ENCODE measurements around the gene BTBD9. TPM values are rescaled to one million over a fixed set of nuclear protein-coding genes. Genes with fewer than 3 reads are reported as not detected.

The BTBD9 gene
- total RNA-seq, 2 experiments from 2014 or later: 6.2 to 6.4 TPM

- no peaks in the 10 kb centered on the region for H3K27me3 Mint-ChIP-seq
- ATAC-seq (no peak), DNase-seq (no peak)
- POLR2A ChIA-PET: interaction anchor here (1.7 kb wide), 1 partner anchor 31 kb away, joined by 4 read pairs; no protein-coding TSS in a partner anchor
- no peaks in the 10 kb centered on the region for H3K4me1 Mint-ChIP-seq (ENCODE audit: low read depth)
- CTCF ChIA-PET: no interaction called here
- intact Hi-C loops (cut with micrococcal nuclease): no loop called here
- H3K27ac Mint-ChIP-seq: no peak overlapping the region
- H3K9me3 Mint-ChIP-seq: no peaks in the 10 kb centered on the region
- no peak overlapping the region for H3K4me3 Mint-ChIP-seq
- no peaks in the 10 kb centered on the region for H3K36me3 Mint-ChIP-seq (ENCODE audit: low read depth)
- no peak for TF ChIP-seq CTCF (IDR thresholded peaks at IDR 0.05)
These were observed 464.8 kb downstream of the BTBD9 start for GRCh38 chr6:38174806-38175495.

- POLR2A ChIA-PET: no interaction called here
- ATAC-seq: no peak
These were observed 465.4 kb downstream of the BTBD9 start for GRCh38 chr6:38174315-38174714.

GRCh38 chr6:38173909-38174308, 465.8 kb downstream of the BTBD9 start:
- Mint-ChIP-seq H3K9me3 (no peaks in the 10 kb centered on the region), H3K27ac (no peak overlapping the region), H3K4me3 (no peak overlapping the region), H3K4me1 (ENCODE audit: low read depth) (no peaks in the 10 kb centered on the region), H3K36me3 (ENCODE audit: low read depth) (no peaks in the 10 kb centered on the region), H3K27me3 (no peaks in the 10 kb centered on the region)
- ATAC-seq: no peak
- ChIA-PET POLR2A (no interaction called here), CTCF (no interaction called here)
- intact Hi-C loops (cut with micrococcal nuclease): no loop called here
- no peak for TF ChIP-seq CTCF (IDR thresholded peaks at IDR 0.05)
- DNase-seq: no peak

More at GRCh38 chr6:38174315-38174714, 465.4 kb downstream of the BTBD9 start:
- H3K36me3 Mint-ChIP-seq (ENCODE audit: low read depth): no peaks in the 10 kb centered on the region
- CTCF ChIA-PET: no interaction called here
- no peak for DNase-seq
- no peaks in the 10 kb centered on the region for H3K27me3 Mint-ChIP-seq
- H3K4me1 Mint-ChIP-seq (ENCODE audit: low read depth): no peaks in the 10 kb centered on the region
- intact Hi-C loops (cut with micrococcal nuclease): no loop called here
- H3K27ac Mint-ChIP-seq: no peak overlapping the region
- no peaks in the 10 kb centered on the region for H3K9me3 Mint-ChIP-seq
- H3K4me3 Mint-ChIP-seq: no peak overlapping the region
- TF ChIP-seq CTCF (IDR thresholded peaks at IDR 0.05): no peak

GRCh38 chr6:38172739-38173410, 466.9 kb downstream of the BTBD9 start:
- CTCF ChIA-PET: interaction anchor here (0.8 kb wide), 1 partner anchor 480 kb away, joined by 3 read pairs; no protein-coding TSS in a partner anchor

More at GRCh38 chr6:38172739-38173410, 466.9 kb downstream of the BTBD9 start:
- Mint-ChIP-seq H3K9me3 (no peaks in the 10 kb centered on the region), H3K4me3 (no peak overlapping the region), H3K36me3 (ENCODE audit: low read depth) (no peaks in the 10 kb centered on the region), H3K4me1 (ENCODE audit: low read depth) (no peaks in the 10 kb centered on the region), H3K27ac (no peak overlapping the region), H3K27me3 (no peaks in the 10 kb centered on the region)
- DNase-seq: no peak
- POLR2A ChIA-PET: no interaction called here
- ATAC-seq: no peak
- intact Hi-C loops (cut with micrococcal nuclease): no loop called here
- no peak for TF ChIP-seq CTCF (IDR thresholded peaks at IDR 0.05)
